K562 (cell line): ENCODE measurements around the gene LRRC15. TPM values are rescaled to one million over a fixed set of nuclear protein-coding genes. Genes with fewer than 3 reads are reported as not detected.

Experiments
- CTBP1 ChIP-seq: fragments of 450-650 bp; IDR thresholded peaks from 2 replicates; pipeline ENCODE4 v1.6.1; 2016; ENCODE audit warnings: borderline replicate concordance
- NONO ChIP-seq, 2 experiments: fragments of 200-400 bp in 1 of 2; fragments of 450-650 bp in 1 of 2; formaldehyde crosslinking in 1 of 2; IDR thresholded peaks; 2 replicates each; pipeline ENCODE4 v1.6.1; 2017; ENCODE audit warnings: low read depth in 2 of 2, mild to moderate bottlenecking in 2 of 2, moderate library complexity in 2 of 2, low read length in 1 of 2
- RUNX1 ChIP-seq: sonication (generic); IDR thresholded peaks from 2 replicates; pipeline ENCODE4 v1.6.1; 2016; ENCODE audit warnings: antibody characterized with exemption, low read depth
- ZFP36 ChIP-seq: fragments of 150-350 bp; IDR thresholded peaks from 2 replicates; pipeline ENCODE4 v1.6.1; 2018; ENCODE audit warnings: low read length, low read depth; ENCODE audit not compliant: partially characterized antibody
- ZNF217 ChIP-seq: sonication (generic); formaldehyde crosslinking; IDR thresholded peaks from 2 replicates; pipeline ENCODE4 v1.8.0; 2022; ENCODE audit warnings: mild to moderate bottlenecking, missing genetic modification reagents
- ZNF263 ChIP-seq: sonication (generic); formaldehyde crosslinking; IDR thresholded peaks from 2 replicates; pipeline ENCODE4 v1.8.0; 2022; ENCODE audit warnings: mild to moderate bottlenecking, missing genetic modification reagents, borderline replicate concordance
- ZNF354B ChIP-seq: fragments of 250-450 bp; sonication (Bioruptor Pico); IDR thresholded peaks from 2 replicates; pipeline ENCODE4 v1.4.0; 2020
- polyA plus RNA-seq, 8 experiments: library from polyadenylated mRNA; depleted of rRNA in 4 of 8; stranded (reverse) in 5 of 8; unstranded in 3 of 8; fragments of >200 nt; fragmentation: Nextera tagmentation in 2 of 8; fragmentation: Illumina TruSeq in 1 of 8; extraction: Ambion mirVana in 2 of 8; extraction: Trizol in 1 of 8; gene quantifications; 2 replicates each; pipeline versions ENCODE4 v1.2.1 to v1.2.3, GENCODE V29; 2011 to 2014; ENCODE audit warnings: inconsistent platforms in 1 of 8, missing spikeins in 1 of 8
- total RNA-seq, 7 experiments: library from RNA; depleted of rRNA in 6 of 7; stranded (reverse); fragments of >200 nt in 6 of 7; fragmentation: Illumina TruSeq in 2 of 7; extraction: Trizol in 2 of 7; gene quantifications; 2 replicates each; pipeline versions ENCODE4 v1.2.1 to v1.2.3, GENCODE V29; 2011 to 2021; ENCODE audit warnings: low replicate concordance in 1 of 7
- TF ChIP-seq, protein P1 (sequence below): fragments of 250-450 bp; sonication (Bioruptor Pico); IDR thresholded peaks from 2 replicates; pipeline ENCODE4 v1.8.0; 2021; ENCODE audit warnings: moderate library complexity, mild to moderate bottlenecking, inconsistent platforms
- TF ChIP-seq, protein P2 (sequence below), 2 experiments: fragments of 150-350 bp in 1 of 2; IDR thresholded peaks; 2 replicates each; pipeline ENCODE4 v1.6.1; 2012 to 2016; ENCODE audit warnings: low read depth in 2 of 2, low read length in 2 of 2, mild to moderate bottlenecking in 1 of 2, moderate library complexity in 1 of 2
- TF ChIP-seq, protein P3 (sequence below): fragments of 250-450 bp; sonication (Bioruptor Pico); IDR thresholded peaks from 2 replicates; pipeline ENCODE4 v1.5.0; 2022; ENCODE audit warnings: mild to moderate bottlenecking
- TF ChIP-seq, protein P4 (sequence below): fragments of 150-350 bp; conservative IDR thresholded peaks from 2 replicates; pipeline ENCODE4 v1.6.1; 2014; ENCODE audit warnings: low read length
- TF ChIP-seq, protein P5 (sequence below): fragments of 450-650 bp; IDR thresholded peaks from 2 replicates; pipeline ENCODE4 v1.7.1; 2018; ENCODE audit warnings: mild to moderate bottlenecking, low read depth; ENCODE audit not compliant: partially characterized antibody

LRRC15 gene
- total and polyA plus RNA-seq, 9 of the 15 experiments (the other 6 are each of a cell fraction or from before 2014, with no cell fraction given): not detected

DNA sequence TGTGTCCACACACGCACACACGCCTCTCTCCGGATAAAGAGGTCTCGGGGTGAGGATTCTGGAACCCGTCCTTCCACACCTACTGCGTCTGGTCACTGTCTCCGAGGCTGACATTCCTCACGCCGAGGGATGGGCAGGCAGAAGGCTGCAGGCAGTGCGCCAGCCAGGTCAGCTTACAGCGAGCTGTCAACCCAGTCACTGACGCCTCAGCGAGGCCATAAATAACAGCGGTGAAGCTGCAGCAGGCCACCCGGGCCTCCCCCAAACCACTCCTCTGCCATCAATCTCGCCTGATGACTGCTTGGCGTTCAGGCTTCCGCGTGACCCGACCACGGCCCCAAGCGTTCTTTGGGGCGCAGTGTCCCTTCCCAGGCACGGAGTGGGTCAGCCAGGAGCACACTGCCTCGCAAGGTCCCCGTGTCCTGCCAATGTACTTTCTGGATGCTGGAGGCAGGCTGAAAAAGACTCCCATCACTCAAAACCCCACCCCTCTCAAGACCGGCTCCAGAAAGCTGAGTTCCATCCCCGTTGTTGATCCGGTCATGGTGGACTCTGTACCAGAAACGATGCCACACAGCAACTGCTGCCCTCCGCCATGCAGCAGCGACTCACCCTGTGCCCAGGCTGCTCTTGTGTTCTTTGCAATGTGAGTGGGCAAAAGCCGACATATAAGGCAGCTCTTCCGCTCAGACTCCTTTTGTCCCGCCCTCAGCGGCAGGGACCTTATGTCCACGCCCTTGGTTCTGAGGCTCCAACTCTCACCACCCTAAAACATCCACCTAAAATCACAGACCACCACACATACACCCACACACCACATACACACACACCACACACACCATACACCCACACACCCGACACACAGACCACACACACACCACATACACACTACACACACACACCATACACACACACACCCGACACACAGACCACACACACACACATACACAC, 45.5 kb downstream of the LRRC15 start (continued):
- TF ChIP-seq RUNX1 (no peak), NONO (IDR thresholded peaks at IDR 0.05; ENCODE audit: low read depth in 2 of 2, low read length in 1 of 2) (no peak), ZNF263 (no peak), CTBP1 (peak; percentile 98), ZFP36 (no peak), ZNF217 (no peak), ZNF354B (CRISPR knock-in tag) (no peak)
- TF ChIP-seq, protein P1, sequence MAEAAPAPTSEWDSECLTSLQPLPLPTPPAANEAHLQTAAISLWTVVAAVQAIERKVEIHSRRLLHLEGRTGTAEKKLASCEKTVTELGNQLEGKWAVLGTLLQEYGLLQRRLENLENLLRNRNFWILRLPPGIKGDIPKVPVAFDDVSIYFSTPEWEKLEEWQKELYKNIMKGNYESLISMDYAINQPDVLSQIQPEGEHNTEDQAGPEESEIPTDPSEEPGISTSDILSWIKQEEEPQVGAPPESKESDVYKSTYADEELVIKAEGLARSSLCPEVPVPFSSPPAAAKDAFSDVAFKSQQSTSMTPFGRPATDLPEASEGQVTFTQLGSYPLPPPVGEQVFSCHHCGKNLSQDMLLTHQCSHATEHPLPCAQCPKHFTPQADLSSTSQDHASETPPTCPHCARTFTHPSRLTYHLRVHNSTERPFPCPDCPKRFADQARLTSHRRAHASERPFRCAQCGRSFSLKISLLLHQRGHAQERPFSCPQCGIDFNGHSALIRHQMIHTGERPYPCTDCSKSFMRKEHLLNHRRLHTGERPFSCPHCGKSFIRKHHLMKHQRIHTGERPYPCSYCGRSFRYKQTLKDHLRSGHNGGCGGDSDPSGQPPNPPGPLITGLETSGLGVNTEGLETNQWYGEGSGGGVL (CRISPR knock-in tag): no peak
- TF ChIP-seq, protein P2, sequence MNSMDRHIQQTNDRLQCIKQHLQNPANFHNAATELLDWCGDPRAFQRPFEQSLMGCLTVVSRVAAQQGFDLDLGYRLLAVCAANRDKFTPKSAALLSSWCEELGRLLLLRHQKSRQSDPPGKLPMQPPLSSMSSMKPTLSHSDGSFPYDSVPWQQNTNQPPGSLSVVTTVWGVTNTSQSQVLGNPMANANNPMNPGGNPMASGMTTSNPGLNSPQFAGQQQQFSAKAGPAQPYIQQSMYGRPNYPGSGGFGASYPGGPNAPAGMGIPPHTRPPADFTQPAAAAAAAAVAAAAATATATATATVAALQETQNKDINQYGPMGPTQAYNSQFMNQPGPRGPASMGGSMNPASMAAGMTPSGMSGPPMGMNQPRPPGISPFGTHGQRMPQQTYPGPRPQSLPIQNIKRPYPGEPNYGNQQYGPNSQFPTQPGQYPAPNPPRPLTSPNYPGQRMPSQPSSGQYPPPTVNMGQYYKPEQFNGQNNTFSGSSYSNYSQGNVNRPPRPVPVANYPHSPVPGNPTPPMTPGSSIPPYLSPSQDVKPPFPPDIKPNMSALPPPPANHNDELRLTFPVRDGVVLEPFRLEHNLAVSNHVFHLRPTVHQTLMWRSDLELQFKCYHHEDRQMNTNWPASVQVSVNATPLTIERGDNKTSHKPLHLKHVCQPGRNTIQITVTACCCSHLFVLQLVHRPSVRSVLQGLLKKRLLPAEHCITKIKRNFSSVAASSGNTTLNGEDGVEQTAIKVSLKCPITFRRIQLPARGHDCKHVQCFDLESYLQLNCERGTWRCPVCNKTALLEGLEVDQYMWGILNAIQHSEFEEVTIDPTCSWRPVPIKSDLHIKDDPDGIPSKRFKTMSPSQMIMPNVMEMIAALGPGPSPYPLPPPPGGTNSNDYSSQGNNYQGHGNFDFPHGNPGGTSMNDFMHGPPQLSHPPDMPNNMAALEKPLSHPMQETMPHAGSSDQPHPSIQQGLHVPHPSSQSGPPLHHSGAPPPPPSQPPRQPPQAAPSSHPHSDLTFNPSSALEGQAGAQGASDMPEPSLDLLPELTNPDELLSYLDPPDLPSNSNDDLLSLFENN (IDR thresholded peaks at IDR 0.05; ENCODE audit: low read depth in 2 of 2, low read length in 2 of 2): 0 out of 4 replicates have a peak, but pooled peaks of 1 of the 2 experiments have one; percentile 24
- TF ChIP-seq, protein P3, sequence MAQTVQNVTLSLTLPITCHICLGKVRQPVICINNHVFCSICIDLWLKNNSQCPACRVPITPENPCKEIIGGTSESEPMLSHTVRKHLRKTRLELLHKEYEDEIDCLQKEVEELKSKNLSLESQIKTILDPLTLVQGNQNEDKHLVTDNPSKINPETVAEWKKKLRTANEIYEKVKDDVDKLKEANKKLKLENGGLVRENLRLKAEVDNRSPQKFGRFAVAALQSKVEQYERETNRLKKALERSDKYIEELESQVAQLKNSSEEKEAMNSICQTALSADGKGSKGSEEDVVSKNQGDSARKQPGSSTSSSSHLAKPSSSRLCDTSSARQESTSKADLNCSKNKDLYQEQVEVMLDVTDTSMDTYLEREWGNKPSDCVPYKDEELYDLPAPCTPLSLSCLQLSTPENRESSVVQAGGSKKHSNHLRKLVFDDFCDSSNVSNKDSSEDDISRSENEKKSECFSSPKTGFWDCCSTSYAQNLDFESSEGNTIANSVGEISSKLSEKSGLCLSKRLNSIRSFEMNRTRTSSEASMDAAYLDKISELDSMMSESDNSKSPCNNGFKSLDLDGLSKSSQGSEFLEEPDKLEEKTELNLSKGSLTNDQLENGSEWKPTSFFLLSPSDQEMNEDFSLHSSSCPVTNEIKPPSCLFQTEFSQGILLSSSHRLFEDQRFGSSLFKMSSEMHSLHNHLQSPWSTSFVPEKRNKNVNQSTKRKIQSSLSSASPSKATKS (CRISPR knock-in tag): no peak
- TF ChIP-seq, protein P4, sequence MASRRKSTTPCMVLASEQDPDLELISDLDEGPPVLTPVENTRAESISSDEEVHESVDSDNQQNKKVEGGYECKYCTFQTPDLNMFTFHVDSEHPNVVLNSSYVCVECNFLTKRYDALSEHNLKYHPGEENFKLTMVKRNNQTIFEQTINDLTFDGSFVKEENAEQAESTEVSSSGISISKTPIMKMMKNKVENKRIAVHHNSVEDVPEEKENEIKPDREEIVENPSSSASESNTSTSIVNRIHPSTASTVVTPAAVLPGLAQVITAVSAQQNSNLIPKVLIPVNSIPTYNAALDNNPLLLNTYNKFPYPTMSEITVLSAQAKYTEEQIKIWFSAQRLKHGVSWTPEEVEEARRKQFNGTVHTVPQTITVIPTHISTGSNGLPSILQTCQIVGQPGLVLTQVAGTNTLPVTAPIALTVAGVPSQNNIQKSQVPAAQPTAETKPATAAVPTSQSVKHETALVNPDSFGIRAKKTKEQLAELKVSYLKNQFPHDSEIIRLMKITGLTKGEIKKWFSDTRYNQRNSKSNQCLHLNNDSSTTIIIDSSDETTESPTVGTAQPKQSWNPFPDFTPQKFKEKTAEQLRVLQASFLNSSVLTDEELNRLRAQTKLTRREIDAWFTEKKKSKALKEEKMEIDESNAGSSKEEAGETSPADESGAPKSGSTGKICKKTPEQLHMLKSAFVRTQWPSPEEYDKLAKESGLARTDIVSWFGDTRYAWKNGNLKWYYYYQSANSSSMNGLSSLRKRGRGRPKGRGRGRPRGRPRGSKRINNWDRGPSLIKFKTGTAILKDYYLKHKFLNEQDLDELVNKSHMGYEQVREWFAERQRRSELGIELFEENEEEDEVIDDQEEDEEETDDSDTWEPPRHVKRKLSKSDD: no peak
- TF ChIP-seq, protein P5, sequence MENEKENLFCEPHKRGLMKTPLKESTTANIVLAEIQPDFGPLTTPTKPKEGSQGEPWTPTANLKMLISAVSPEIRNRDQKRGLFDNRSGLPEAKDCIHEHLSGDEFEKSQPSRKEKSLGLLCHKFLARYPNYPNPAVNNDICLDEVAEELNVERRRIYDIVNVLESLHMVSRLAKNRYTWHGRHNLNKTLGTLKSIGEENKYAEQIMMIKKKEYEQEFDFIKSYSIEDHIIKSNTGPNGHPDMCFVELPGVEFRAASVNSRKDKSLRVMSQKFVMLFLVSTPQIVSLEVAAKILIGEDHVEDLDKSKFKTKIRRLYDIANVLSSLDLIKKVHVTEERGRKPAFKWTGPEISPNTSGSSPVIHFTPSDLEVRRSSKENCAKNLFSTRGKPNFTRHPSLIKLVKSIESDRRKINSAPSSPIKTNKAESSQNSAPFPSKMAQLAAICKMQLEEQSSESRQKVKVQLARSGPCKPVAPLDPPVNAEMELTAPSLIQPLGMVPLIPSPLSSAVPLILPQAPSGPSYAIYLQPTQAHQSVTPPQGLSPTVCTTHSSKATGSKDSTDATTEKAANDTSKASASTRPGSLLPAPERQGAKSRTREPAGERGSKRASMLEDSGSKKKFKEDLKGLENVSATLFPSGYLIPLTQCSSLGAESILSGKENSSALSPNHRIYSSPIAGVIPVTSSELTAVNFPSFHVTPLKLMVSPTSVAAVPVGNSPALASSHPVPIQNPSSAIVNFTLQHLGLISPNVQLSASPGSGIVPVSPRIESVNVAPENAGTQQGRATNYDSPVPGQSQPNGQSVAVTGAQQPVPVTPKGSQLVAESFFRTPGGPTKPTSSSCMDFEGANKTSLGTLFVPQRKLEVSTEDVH: peak; percentile 50
